Left cardiac atrium (tissue), 4 donors: ENCODE data around the gene CARNS1. TPM values are rescaled to one million over a fixed set of nuclear protein-coding genes. Genes with fewer than 3 reads are reported as not detected.

Experiments
- ATAC-seq, 2 donors: fragments of 200-7000 bp; cut with Tn5 transposase; one replicate each; pipeline ENCODE4 v1.9.1; 2020; ENCODE audit warnings: mild to moderate bottlenecking in 2 of 2, moderate library complexity in 2 of 2
- DNase-seq: peaks from one replicate; pipeline ENCODE4 v3.0.0-alpha.2; 2020
- intact Hi-C, 2 donors: fragments of 100-400 bp; cut with DNase I; formaldehyde crosslinking; loops; one replicate each; pipeline versions ENCODE4 v1.14.1 to v1.15.1; 2022 to 2023
- long read RNA-seq: library from polyadenylated mRNA; unstranded; transcript quantifications from one replicate; pipeline ENCODE4 v2.0.0, GENCODE V29; 2021
- total RNA-seq, 2 donors: library from RNA; stranded (reverse); fragmentation: NEBNext Ultra II Directional; extraction: Animal tissue kit (Norgen Biotek cat#: 25700); gene quantifications; one replicate each; pipeline ENCODE4 v1.2.1, GENCODE V29; 2021
- donor health status: DM: no; HTN: yes; CAD: no.
- donor health status: DM: no; HTN: yes; CAD: no; lungs with severe emphysema.
- donor health status: DM: yes; HTN: yes; CAD: no.
- donor health status: Dilated cardiomyopathy.

The CARNS1 gene, protein sequence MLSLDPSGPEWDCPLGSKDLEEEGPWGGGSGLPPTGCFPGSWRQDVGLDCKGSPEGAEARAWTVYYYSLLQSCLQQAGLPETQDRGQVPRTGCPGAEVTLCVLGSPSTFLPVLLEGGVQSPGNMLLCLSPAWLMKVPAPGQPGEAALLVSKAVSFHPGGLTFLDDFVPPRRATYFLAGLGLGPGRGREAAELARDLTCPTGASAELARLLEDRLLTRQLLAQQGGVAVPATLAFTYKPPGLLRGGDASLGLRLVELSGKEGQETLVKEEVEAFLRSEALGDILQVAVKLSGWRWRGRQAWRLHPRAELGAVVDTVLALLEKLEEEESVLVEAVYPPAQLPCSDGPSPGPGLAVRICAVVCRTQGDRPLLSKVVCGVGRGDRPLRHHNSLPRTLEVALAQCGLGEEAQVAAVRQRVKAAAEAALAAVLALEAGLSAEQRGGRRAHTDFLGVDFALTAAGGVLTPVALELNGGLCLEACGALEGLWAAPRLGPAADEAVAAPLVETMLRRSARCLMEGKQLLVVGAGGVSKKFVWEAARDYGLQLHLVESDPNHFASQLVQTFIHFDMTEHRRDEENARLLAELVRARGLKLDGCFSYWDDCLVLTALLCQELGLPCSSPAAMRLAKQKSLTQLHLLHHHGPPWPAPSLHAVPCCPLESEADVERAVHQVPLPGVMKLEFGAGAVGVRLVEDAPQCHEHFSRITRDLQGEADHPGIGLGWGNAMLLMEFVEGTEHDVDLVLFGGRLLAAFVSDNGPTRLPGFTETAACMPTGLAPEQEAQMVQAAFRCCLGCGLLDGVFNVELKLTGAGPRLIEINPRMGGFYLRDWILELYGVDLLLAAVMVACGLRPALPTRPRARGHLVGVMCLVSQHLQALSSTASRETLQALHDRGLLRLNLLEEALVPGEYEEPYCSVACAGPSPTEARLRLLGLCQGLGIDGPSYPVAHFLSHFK
- 10 to 100 TPM in 1 of 2 donors, 1 to 10 TPM in 1; 6.6 to 11.9 TPM for total RNA-seq
- long read RNA-seq, partial matches to known transcripts = 4 of 4 reads
- long read RNA-seq, other reads (novel, unspliced or antisense) = 0 of 4 reads

DNA sequence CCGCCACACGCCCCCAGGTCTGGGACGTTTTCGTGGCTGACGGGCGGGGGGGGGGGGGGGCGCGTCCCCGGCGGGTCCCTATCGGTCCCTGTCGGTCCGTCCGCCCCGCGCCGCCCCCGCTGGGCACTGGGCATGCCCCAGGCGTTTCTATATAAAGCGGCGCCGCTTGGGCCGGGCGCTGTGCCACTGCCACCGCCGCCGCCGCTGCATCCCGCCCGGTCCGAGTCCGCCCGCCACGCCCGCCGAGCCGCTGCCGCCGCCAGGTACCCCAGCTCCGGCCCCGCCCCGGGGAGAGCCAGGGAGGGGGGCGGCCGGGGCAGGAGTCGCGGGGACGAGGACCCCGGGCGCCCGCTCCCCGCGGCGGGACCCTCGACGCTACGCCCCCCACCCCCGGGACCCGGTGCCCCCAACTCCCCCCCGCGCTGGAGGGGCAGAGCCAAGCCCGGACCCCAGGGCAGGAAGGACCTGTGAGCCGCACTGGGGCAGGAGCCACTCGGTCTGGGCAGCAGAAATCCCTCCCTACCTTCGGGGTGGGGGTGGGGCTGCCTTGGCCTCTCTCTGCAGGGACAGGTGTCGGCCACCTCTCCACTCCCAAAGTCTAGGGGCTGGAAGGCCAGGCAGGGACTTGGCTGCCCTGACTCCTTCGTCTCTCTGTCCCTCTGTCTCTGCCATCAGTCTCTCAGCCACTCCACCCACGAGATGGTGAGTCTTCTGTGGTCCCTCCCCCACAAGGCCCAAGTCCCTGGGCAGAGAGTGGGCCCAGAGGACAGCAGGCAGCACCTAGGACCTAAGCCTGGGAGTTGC, at the start of gene CARNS1:
Gene CARNS1, plus strand, starts transcription at position 178 of the 804 bp plus-strand sequence. Its CDS starts 522 bp downstream, at position 700.
- peak in 1 of 2 donors; percentile 0 for ATAC-seq
- DNase-seq = no peak
- intact Hi-C loops = no loop called here

DNA sequence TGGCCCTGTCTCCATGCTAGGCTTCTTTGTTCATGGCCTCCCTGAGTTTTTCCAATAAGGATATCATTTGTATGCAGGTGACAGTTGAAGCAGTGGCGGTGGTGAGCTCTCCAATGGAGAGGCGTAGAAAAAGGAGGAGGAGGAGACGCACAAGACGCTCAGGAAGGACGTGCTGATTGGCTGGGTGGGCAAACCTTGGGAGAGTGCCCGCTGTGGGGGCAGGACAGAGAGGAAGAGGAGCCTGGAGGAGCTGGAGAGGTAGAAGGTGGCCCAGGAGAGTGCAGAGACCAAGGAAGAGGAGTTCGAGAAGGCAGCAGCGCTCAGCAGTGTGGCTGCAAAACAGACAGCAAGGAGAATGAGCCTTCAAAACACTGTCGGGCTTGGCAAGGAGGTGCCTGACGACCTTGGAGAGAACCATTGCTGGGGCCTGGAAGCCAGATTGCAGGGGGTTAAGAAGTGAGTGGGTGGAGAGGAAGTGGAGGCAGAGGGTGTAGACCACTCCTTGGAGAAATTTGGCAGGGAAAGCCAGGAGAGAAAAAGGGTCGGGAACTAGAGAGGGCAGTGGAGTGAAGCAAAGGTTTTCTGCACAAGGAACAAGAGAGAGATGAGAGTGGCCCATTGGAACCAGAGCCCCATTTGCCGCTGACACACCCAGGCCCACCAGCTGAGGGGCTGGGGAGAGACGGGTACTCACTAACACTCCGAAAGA, 49.6 kb upstream of the CARNS1 start:
- intact Hi-C loops = no loop called here
- peak in 1 of 2 donors; percentile 5 for ATAC-seq
- no peak for DNase-seq

DNA sequence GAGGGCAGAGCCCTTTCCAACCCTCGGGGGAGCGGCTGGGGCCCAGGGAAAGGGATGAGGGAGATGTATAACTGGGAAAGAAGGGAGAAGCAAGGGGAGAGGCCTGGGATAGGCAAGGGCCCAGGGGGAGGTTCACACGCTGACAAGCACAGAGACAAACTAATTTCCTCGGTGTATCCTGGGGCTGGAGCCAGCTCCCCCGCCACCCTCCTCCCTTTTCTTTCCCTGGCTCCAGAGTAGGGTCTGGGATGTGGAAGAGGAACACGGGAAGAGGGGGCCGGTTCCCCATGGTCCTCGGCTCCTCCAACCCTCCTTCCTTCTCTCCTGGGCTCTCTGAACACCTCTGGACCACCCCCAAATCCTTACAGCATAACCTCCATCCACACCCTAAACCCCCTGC, 48.9 kb upstream of the CARNS1 start:
- ATAC-seq (peak; percentile 56 to 62), DNase-seq (no peak)
- intact Hi-C loops = no loop called here

DNA sequence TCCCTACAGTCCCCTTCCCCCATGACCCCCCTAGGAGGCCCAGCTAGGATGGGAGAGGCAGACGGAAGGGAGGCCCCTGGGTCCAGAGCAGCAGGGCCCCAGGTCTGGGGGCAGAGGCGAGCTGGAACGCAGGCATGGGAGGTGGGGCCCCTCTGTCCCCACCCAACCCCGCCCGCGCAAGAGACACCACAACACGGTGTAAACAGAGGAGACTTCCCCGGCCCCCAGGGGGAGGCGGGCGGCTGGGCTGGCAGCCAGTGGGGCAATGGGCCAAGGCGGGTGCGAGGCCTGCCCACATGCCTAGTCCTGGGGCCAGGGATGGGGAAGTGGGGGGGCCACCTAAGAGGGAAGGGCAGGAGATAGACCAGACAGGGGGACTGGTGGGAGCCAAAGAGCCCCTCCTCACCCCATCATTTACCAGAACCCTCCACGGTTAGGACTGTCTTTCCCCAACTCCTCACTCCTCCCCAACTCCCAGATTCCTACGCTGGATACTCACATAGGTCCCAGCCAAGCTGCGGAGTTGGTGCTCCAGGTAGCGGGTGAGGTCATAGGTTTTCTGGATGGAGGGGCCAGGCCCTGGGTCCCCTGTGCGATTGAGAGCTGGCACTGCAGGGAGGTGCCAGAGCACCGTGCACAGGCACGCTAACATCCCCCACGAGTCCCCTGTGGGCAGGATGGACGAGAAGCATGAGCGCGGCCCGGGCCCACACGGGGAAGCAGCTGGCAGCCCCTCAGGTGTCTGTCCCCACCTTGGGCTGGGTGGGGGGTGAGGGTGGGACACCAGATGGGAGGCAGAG, 48.3 kb upstream of the CARNS1 start:
- ATAC-seq = peak; percentile 34 to 58
- peak; percentile 60 for DNase-seq
- intact Hi-C loops = no loop called here

DNA sequence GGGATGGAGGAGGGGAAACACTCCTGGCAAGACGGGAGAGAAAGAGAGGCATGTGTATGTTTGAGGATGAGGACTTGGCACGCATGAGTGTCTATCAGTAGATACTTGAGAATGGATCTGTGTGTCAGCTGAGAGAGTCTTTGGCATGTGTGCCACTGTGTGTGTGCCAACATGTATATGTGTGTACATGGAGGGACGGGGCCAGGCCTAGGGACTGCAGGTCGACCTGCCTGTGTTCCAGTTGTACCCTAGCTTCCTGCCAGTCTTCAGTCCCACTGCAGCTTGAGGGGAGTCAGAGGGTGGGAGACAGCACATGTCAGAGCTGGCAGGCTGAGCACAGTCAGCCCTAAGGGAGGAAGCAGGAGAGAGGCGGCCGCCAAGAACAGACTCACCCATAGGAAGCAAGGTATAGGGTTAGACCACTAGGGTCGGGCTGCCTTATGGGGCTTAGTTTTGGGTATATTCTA, 47.7 kb upstream of the CARNS1 start:
- ATAC-seq (peak in 1 of 2 donors; percentile 6), DNase-seq (no peak)
- intact Hi-C loops = no loop called here

DNA sequence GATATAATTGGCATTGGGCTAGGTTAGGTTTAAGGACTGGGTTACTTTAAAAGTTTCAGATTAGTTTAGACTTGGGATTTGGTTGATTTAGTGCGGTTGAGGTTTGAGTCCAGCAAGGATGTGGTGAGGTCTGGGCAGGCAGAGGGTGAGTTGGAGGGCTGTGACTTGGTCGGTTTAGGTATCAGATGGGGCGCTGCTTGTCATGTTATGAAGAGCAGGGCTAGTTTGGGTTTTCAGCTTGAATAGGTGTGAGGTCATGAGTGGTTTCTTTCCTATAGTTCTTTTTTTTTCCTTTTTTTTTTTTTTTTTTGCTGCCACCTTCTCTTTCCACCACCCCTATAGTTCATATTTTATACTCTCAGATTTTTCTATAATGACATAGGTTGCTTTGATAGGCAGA, 46.9 kb upstream of the CARNS1 start:
- intact Hi-C loops = no loop called here
- ATAC-seq = no peak

DNA sequence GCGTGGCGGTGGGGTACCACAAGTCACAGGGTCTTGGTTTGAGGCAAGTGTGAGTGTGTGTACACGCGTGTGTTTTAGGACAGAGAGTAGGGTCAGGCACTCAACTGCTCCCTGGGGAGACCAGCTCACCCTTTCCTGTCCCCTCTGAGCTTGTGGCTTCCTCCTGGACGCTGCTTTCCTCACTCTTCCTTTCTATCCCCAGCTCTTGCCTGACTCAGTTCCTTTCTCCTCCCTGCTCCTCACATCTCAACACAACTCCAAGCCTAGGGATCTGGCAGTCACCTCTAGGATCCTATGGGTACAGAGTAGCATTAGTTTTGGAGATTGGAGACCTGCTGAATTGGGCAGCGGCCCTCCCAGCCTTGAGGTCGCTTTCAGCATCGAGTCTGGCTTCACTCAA, 46.2 kb upstream of the CARNS1 start:
- intact Hi-C loops = no loop called here
- ATAC-seq (no peak), DNase-seq (no peak)

More for the DNA sequence above, 46.9 kb upstream of the CARNS1 start:
- DNase-seq = no peak

DNA sequence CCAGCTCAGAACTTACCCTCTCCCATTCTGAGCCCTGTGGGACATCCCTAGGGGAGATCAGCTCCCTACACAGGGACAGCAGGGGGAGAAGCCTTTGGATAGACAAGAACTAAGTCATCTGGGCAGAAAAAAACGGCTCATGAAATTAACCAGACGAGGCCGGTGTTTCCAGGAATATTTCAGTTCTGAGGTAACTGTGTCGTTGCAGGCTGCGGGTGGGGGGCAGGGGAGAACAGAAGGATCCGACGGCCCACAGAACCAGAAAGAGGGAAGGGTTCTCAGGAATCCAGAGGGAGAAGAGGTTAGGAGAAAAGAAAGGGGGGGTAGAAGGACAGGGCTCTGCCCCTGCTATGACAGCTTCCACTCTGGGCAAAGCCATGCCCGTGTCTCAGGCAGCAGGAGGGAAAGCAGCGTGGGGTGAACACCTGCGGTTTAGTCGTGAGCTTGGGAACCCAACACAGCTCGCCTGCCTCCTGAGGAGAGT, 45.6 kb upstream of the CARNS1 start:
- ATAC-seq (no peak), DNase-seq (no peak)
- intact Hi-C loops = no loop called here

DNA sequence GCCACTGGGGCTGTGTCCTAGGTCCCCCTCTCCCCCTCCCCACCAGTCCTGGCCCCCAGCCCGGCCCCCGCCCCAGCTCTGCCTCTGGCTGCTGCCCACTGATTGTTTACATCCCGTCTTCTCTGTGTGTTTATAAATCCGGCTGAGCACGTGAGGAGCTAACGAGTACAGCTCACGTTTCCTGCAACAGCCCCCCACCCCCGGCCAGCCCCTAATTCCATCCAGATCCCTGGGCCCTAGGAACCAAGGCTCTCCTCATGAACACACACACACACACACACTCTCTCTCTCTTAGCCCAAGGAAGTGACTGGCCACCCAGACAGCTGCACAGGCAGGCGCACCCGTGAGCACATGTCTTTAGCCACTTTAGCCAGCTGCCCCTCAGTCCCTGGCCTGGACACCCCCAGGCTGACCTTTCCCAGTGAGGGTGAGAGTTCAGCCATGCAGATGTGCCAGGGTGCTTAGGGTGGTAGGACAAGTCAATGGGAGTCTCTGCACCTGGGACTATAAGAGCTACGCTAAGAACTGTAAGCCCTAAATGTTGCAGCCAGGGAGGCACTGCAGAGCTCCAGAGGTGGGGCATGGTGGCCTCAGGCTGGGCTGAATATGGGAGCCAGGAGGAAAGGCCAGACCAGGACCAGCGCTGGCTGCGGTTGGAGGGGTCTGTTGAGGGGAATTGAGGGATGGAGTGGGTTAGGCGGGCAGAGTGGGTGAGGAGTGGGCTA, 45.0 kb upstream of the CARNS1 start:
- DNase-seq (no peak), ATAC-seq (no peak)
- intact Hi-C loops = no loop called here

DNA sequence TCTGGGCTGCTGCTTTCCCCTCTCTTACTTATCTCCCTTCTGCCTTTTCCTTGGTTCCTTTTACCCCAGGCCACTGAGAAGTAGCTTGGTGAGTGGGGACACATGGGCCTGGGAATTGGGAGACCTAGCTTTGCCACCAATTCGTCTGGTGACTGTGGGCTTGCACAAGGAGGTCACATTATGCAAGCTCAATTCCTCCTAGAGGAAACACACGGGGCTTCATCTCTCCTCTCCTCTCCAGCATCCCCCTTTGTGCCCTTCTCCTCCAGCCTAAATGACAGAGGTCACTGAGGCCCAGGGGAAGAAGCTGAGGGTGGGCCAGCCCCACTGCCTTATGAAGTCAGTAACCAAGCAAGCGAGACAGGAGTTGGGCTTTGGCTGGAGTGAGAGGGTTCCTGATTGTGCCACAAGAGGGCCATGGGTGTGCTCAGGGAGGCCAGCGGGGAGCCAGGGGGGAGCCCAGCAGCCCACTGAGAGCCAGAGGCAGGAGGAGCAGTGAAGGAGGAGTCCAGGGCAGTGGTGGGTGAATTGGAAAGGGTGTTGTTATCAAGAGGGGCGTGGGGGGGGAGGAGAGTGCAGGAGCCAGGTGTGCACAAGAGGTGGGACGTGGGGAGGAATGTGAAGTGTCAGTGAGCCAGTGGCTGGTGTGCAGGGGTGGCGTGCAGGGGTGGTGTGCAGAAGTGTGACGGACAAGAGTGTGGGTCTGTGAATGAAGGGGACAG, 44.1 kb upstream of the CARNS1 start:
- no peak for DNase-seq
- intact Hi-C loops = no loop called here
- ATAC-seq = peak in 1 of 2 donors; percentile 6

DNA sequence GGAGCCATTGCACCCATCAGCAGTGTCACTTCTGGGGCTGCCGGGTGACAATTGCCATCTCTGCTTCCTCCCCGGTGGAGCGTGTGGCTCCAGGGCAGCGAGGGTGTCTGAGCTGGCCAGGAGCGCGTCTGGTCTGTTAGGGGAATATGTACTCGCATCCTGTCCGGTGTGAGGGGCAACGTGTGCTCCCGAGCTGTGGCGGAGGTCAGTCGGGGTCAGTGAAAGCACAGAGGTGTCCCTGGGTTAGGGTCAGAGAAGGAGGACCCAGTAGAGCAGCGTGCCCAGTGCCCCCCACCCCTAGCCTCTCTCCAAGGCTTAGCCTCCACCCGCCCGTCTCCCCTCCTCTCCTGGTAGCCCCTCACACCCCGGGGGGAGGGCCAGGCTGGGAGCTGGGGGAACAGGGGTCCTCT, 43.6 kb upstream of the CARNS1 start:
- no peak for DNase-seq
- no peak for ATAC-seq
- intact Hi-C loops = no loop called here

DNA sequence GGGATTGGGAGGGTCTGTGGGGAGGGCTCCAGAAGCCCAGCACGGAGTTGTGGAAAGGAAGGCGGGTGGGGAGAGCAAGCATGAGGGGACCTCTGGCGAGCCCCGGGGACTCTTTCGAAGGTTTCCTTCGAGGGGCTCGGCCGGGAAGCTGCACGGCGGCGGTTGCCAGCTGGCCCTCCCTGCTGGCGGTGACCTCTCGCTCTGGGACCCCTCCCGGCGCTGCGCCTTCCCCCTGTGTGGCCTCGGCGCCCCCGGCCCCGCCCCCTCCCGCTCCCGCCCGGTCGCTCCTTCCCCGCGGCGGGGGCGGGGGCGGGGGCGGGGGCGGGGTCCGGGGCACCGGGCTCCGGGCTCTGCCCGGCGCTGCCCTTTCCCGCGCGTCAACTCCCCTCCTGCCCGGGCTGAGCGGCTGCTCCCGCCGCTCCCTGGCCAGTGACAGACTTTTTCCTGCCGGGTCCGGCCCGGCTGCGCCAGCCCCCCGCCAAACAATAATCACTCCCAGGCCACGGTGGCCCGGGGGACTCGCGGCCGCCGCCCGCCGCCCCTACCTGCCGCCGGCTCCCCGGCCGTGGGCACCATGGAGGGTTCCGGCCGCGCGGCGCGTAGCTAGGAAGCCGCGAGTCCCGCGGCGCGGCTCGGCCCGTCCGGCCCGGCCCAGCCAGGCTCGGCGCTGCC, 43.0 kb upstream of the CARNS1 start:
- ATAC-seq (peak; percentile 2 to 31), DNase-seq (peak; percentile 56)
- intact Hi-C loops = no loop called here

DNA sequence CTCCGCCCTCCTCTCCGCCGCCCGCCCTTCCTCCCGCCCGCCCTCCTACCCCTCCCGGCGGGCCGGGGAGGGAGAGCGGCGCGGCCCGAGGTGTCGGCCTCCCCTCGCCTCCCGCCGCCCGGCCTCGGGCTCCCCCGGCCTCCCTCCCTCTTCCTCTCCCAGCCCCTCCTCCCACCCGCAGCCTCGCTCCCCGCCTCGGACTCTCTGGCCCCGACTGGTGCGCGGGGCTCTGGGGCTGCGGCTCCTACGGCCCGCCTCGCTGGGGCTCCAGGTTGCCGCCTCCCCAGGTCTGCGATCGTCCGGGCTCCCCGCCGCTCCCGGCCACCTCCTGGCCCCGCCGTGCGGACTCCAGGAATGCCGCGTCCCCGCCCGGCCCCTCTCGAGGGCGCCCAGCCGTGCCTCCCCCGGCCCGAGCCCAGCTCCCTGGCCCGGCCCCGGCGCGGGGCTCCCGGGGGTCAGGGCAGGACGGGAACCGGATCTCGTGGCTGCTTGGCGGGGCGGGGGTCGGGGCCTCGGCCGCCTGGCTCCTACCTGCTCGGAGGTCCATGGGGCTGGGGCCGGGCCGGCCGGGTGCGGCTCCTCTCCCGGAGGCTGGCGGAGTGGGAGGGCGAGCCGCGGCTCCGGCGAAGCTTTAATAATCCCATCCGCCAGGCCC, 42.4 kb upstream of the CARNS1 start, which contains the start of gene CLCF1:
Gene CLCF1, minus strand, starts transcription at position 606 of the 655 bp plus-strand sequence. Its CDS starts 59 bp downstream, at position 547.
- DNase-seq = peak; percentile 80
- intact Hi-C loops = no loop called here

DNA sequence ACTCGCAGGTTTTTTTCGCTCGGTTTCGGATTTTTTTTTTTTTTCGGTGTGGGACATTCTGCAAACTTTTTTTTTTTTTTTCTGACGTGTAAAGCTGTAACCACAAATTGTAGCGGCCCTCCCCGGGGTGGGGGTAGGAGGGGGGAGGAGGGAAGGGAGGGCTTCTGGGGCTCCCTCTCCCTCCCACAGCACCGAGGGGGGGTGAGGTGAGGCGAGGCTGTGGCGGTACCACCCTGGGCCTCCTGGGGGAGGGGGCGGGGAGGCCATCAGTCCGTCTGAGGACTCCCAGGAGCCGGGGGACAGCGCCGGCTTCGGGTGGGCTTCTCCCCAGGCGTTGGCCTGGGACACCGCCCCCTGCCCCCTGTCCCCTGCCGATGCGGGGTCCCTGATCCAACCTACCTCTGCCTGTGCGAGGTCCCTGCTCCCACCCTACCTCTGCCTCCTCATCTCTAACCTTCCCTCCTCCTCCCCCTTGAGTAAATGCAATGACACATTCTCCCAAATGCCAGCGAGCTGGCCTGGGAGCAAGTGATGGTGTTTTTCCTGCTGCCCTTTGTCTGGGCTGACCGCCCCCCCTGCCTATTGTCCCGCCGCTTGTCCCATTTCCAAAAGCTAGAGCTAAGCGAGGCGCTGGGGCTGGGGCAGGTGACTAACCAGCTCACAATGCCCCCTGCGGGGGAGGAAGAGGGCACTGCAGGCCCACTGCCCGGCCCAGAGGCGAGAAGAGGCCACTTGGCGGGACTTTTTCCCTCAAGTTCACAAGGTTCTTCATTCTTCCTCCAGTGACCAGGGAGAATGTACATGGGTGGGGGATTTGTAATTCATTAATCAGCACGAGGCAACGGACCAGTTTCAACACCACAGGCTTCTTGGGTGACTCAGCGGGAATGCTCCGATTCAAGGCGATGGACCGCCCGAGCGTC, 41.6 kb upstream of the CARNS1 start:
- ATAC-seq = peak; percentile 58 to 67
- DNase-seq = peak; percentile 87
- intact Hi-C loops = no loop called here

More for the DNA sequence above, 42.4 kb upstream of the CARNS1 start, which contains the start of gene CLCF1:
- peak; percentile 58 to 71 for ATAC-seq
